Astrocyte of the spinal cord (primary cell): Measurements from ENCODE around the gene CCDC127.

Experiments used
- DNase-seq: peaks from one replicate; pipeline ENCODE4 v3.0.0; 2011; ENCODE audit warnings: low read depth, low spot score
- H3K4me3 ChIP-seq: 2 replicates; pipeline ENCODE4 v1.5.1; 2011; ENCODE audit warnings: low read depth, mild to moderate bottlenecking, low read length, moderate library complexity
- CTCF ChIP-seq: IDR thresholded peaks from 2 replicates; pipeline ENCODE4 v1.5.1; 2012; ENCODE audit warnings: low read depth, mild to moderate bottlenecking, low read length, inconsistent platforms
- in situ Hi-C: cut with HindIII; loops from 2 replicates; pipeline ENCODE4 v1.10.0; 2017; ENCODE audit warnings: low sequenced_read_pairs

The CCDC127 gene

GRCh38 chr5:188488-189481 is 29.2 kb downstream of the CCDC127 start:
- DNase-seq: peak; percentile 73
- no peak overlapping the region for H3K4me3 ChIP-seq
- in situ Hi-C loops: no loop called here
- TF ChIP-seq CTCF: peak; percentile 96

DNA sequence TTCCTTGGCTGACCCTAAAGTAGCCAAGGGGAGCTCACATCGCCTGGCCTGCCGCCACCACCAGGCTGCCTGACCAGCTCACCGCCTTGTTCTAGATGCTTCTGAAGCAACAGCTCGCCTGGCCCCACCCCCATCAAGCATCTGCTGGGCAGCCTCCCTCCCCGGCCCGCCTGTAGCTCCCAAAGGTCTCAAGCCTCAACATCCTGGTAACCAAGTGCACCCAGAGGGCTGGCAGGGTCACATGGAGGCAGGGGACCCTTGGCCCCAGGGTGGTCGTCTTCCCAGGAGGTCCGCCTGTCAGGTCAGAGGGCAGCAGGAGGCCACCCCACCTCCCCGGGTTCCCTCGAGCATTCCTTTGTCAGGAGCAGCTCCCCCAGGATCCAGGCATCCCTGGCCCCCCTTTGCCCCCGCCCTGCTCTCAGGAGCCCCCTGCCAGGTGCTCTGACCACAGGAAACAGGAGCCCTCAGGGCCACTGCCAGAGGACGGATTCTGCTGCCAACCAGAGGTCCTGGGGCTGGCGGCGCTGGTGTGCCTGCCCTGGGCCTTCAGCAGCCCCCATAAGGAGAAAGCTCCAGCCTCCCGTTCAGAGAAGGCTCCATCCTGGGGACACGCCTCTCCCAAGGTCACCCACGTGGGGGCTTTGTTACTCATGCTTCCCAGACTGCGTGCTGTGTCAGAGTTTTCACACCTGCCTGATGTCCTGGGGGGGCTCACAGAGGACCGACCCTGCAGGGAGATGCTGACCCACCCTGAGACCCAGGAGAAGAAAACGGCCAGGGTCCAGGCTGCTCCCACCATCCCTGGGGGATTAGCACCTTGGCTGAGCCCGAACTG is 30.1 kb downstream of the CCDC127 start:
- DNase-seq: no peak
- TF ChIP-seq CTCF: no peak
- in situ Hi-C loops: no loop called here
- no peak overlapping the region for H3K4me3 ChIP-seq

DNA sequence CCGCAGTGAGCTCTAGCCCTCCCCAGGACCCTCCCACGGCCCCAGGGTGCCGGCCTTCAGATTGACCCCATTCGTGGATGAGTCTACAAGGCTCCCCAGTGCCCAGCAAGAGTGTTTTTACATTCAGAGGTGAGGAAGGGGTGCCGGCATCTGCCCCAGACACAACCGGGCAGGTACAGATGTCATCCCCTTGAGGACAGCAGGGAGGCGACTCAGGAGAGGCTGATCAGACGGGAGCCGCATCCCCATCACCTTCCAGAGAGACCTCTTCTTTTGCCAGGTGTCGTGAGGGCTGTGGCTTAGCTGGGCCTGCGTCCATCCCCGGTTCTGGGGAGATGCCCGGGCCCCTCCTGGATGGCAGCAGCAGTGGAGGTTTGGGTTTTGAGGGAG is 30.9 kb downstream of the CCDC127 start:
- in situ Hi-C loops: no loop called here
- no peak for DNase-seq
- H3K4me3 ChIP-seq: no peak overlapping the region
- no peak for TF ChIP-seq CTCF

GRCh38 chr5:186091-187041 is 31.6 kb downstream of the CCDC127 start:
- in situ Hi-C loops: no loop called here
- DNase-seq: no peak
- no peak for TF ChIP-seq CTCF
- no peak overlapping the region for H3K4me3 ChIP-seq

GRCh38 chr5:185095-186070 is 32.6 kb downstream of the CCDC127 start:
- no peak for TF ChIP-seq CTCF
- no peak overlapping the region for H3K4me3 ChIP-seq
- DNase-seq: no peak
- in situ Hi-C loops: no loop called here
